Suppressor macrophage (primary cell): ENCODE data around the gene TMEM38A.

Experiments used
- DNase-seq, 4 experiments: peaks; one replicate each; pipeline ENCODE4 v3.0.0-alpha.2; 2020 to 2022
- total RNA-seq, 17 experiments: gene quantifications; one replicate each; lab custom pipeline; 2026; ENCODE audit warnings: mixed read lengths in 6 of 17, inconsistent platforms in 3 of 17; lab: John Stamatoyannopoulos, UW

The TMEM38A gene, protein sequence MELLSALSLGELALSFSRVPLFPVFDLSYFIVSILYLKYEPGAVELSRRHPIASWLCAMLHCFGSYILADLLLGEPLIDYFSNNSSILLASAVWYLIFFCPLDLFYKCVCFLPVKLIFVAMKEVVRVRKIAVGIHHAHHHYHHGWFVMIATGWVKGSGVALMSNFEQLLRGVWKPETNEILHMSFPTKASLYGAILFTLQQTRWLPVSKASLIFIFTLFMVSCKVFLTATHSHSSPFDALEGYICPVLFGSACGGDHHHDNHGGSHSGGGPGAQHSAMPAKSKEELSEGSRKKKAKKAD
- 0.07 to 2.0 (median 0.33) reads per million in 17 experiments for total RNA-seq

GRCh38 chr19:16660763-16661479, at the start of gene TMEM38A:
Gene TMEM38A (plus strand): TSS chr19:16661139. CDS start chr19:16661218, 79 bp downstream.
- peak; percentile 25 to 65 (median 42) for DNase-seq

DNA sequence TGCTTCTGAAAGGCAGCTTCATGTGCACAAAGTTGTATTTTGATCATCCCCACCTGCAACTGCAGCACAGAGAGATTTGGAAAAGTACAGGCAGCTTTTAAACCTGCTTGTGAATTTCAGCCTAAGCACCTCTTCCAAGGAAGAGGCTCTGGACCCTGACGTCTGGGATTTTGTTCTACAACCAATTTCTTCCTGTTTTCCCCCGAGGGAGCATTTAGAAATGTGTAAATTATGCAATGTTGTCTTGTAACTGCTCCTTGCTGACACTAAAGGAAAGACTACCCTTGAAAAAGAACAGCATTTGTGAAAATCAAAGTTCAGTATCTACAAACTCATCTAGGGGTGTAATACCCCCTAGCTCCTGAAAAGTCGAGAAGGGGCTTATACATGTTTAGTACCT, 48.3 kb upstream of the TMEM38A start:
- DNase-seq, result peak; percentile 22 to 60 (median 48)

GRCh38 chr19:16613841-16614240, 47.1 kb upstream of the TMEM38A start:
- no peak for DNase-seq

DNA sequence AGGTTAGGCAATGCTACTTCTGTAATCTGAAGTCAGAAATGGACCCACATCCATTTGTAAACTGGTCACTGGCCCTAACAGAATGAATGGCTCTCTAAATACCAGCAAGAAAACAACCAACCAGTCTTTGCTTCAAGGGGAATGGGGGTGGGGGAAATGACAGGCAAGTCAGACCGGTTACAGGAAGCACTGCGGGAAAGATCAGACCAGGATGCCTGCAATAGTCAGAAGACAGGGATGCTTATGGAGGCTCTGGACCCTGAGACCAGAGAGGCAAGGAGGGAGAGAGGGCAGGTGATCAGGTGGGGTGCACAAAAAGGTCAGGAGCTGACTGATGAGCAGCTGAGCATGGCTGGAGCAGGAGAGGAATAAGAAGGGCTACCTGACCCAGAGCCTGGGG, 46.0 kb upstream of the TMEM38A start:
- no peak for DNase-seq

DNA sequence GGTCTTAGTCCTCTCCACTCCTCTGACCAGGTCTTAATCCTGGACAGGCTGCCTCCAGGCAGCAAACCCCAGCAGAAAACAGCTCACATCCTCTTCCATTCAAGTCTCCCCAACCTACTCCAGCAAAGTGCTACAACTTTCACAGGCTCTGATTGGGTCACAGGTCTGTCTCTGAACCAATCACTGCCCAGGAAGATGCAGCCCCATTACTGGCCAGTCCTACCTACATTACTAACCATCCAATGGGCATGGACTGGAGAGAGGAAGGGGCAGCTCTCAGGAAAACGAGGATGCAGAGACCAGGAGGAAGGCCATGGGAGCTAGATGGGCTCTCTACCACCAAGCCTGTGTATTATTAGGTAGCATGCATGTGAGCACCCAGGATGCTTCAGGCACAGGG, 45.1 kb upstream of the TMEM38A start:
- DNase-seq, result peak in 2 of 4 experiments; percentile 6 to 13

GRCh38 chr19:16618248-16618647, 42.7 kb upstream of the TMEM38A start:
- DNase-seq, result no peak

DNA sequence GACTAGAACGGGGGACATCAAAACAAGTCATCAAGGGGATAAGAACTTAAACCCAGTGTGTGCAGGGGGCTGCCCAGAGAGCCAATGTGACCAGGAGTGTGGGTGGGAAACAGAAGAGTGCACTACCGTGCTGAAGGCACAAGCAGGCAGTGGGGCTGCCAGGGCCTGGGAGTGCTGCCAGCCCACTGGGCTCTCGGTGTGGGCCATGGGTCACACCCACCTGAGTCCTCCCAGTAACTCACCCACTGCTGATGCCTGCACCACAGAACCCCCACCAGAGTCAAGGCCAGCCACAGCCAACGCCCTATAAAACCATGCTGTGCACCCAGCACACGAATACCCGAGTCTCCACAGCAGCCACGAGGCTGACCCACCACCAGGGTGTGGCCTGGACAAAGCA, 41.5 kb upstream of the TMEM38A start:
- DNase-seq, result no peak

GRCh38 chr19:16620018-16620417, 40.9 kb upstream of the TMEM38A start:
- DNase-seq, result no peak

- no peak for DNase-seq
Measured at GRCh38 chr19:16620584-16620983, 40.4 kb upstream of the TMEM38A start.

GRCh38 chr19:16621165-16621800, 39.7 kb upstream of the TMEM38A start:
- DNase-seq, result no peak

- DNase-seq, result no peak
Measured at GRCh38 chr19:16623066-16623465, 37.9 kb upstream of the TMEM38A start.

GRCh38 chr19:16623576-16623975, 37.4 kb upstream of the TMEM38A start:
- DNase-seq, result no peak

- no peak for DNase-seq
Measured at GRCh38 chr19:16624236-16624635, 36.7 kb upstream of the TMEM38A start.

DNA sequence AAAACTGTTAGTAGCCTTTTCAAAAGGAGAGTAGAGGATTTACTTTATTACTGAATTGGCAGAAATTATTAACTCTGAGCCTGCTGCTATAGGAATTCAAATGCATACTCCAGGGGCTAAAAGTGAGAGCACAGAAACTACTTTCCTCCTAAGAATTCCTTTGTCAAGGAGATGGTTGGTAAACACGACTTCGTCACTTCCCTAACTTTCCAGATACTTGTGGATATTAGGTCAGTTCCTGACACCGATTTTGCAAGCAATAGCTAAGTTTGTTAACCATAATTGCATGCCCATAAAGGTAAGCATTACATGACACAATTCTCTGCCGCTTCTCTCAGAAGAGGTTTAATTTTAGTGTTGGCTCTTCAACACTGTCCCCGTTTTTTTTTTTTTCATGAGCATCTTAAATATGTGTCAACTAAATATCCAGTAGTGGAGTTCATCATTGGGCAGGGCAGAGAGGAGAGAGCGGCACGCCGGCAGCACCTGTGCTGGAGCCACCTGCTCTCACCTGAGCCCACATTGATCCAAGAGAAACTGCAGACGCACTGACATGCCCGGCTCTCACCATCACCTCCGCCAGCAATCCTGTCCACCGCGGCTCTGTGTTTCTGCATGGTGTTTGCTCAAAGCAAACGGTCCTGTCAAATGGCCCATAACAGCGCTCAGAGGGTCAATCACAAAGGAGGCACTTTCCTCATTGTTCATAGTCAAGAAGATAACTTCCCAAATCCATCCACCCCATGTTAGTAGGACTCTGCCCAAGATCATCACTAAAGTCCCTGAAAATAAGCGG, 35.6 kb upstream of the TMEM38A start:
- no peak for DNase-seq

DNA sequence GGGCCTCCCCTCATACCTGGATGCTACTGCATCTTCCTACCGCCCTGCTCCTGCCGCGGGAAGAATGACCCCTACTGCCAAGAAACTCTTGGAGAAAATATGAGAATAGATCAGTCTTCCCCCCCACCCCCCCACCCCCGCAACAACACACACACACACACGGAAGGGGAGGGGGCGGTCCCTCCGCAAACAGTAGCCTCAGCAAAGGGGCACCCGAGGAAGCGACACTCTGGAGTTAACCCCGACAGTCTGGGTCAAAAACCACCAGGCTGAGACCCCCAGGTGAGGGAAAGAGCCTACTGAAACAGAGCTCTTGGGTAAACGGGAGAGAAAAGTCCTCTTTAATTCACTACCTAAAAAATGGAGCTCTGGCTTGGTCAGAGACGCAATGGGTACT, 34.1 kb upstream of the TMEM38A start:
- DNase-seq, result no peak

DNA sequence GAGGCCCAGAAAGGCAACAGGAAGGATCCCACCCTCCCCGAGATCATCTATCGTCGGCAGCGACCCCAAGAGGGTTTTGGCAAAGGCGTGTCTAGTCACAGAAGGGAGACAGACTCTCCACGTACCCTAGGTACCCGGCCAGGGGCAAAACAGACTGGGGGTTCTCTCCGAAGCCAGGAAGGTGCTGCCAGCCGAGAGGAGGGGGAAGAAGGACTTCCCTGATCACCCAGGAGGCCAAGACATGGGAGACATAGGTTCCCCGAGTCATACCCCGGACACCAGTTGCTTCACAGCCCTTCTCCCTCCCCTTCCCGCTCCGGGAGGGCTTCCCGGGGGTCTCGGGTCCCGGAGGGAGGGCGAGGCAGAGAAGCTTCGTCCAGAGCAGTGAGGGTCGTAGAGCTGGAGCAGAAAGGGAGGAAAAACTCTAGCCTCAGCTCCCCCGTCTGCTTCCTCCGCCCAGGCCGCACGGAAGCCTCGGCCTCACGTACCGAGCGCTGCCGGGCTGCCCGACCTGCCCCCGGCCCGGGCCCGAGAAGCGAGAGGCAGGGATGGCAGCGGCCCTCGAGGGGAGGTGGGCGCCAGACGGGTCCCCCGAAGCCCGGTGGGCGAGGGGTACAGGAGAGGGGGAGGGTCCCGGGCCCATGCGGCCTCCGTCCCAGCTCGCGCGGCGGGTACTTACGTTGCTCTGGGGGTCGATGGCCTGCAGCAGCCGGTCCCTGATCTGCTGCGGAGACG, 33.6 kb upstream of the TMEM38A start:
- DNase-seq, result peak in 3 of 4 experiments; percentile 29 to 45 (median 31)

- DNase-seq, result no peak
Measured at GRCh38 chr19:16627928-16628182, 33.1 kb upstream of the TMEM38A start.

DNA sequence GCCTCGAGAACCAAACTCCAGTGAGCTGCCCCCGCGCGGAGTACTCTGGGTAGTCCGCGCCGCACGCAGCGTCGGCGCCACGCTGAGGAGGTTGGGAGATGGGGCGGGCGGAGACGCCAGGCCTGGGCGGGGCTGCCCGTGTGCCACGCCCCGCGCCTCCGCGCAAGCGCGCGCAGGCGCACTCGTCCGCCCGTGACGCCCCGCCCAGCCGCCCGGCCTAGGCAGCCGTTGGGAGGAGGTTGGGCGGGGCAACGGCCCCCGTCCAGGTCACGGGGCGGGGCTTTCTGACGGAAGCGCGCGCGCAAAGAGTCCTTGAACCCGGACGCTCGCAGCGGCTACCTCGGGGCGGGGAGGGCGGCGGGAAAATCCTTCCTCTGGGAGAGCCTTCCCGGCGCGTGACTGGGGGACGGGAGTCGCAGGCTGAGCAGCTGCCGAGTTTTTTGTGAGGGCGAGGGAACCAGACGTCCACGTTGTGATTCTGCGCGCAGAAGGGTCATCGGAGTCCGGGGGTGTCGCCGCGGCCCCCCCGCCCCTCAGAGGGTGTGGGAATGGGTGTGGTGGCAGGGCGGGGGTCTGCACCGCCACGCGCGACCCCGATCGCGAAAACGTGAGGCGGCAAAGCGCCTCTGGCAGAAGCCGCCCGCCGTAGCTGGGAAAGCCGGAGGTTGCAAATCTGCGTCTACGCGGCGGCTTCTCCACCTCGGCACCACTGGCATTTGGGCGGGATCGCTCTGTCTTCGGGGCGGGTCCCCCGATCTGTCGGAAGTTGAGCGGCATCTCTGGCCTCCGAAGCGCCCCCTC, 32.6 kb upstream of the TMEM38A start, which contains the start of gene MED26:
MED26 (minus strand) TSS at position 22 of the 801 bp plus-strand sequence. CDS start 261 bp downstream, outside the sequence.
- DNase-seq, result peak; percentile 97 to 99 (median 99)

- DNase-seq, result peak in 3 of 4 experiments; percentile 26 to 35 (median 32)
Measured at GRCh38 chr19:16628984-16629691, 31.8 kb upstream of the TMEM38A start.

DNA sequence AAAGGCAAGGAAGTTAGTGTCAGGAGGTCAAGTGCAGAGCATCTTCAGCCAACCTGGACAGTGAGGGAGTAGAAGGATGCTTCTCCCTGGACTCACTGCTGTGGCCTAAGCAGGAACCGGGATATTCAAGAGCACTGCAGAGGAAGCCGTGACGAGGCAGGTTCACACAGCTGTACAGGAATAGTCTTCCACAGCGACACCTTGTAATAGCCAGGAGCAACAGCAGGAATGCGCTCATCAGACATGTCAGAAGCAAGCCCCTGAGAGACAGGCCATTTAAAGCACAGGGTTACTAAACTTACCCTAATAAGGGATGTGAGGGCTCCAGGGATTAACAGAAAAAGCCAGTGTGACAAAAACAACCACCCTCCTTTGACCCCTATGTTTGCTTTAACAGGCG, 29.5 kb upstream of the TMEM38A start:
- no peak for DNase-seq

- DNase-seq, result no peak
Measured at GRCh38 chr19:16637535-16637934, 23.4 kb upstream of the TMEM38A start.
